ENCODE measurements around the gene ZBTB7A.
A peak's percentile ranks its signal among the peaks of the same experiment; 100 is the strongest.

The ZBTB7A gene

DNA sequence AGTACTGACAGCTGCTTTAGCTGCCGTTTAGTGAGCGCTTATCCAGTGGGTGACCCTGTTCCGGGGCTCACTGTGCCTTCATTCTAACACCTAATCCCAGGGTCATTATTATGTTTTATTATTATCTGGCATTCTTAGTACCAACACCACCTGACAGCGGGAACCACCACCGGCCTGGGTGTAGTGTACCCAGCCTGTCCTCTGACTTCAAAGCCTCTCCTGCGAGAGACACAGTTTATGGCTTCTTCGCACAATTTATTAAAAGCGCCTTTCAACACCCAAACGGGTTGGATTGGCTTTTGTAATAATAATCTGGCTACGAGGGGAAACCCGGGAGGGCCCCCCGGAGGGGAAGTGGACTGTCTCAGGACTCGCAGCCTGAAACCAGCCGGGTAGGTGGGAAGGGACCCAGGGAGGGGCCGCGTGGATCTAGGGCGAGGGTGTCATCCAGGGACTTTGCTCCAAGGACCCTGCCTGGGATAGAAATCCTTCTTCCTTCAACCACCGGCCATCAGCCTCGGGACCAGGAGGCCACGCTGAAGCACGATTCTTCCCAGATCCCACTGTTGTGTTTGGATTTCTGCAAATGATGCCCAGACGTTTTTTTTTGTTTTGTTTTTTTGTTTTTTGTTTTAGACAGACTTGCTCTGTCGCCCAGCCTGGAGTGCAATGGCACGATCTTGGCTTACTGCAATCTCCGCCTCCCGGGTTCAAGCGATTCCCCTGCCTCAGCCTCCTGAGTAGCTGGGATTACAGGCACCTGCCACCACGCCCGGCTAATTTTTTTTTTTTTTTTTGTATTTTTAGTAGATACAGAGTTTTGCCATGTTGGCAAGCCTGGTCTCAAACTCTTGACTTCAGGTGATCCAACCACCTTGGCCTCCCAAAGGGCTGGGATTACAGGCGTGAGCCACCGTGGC is 1.6 kb upstream of the ZBTB7A start:
- Histone ChIP-seq H3K9me3 (ENCODE audit: insufficient read depth, low read depth, low read length) (no peaks in the 10 kb centered on the region), H3K9me2 (replicated peaks; ENCODE audit: low read depth, low read length) (no peaks in the 10 kb centered on the region), H3K79me2 (ENCODE audit: insufficient read depth, low read length) (peaks cover 28% of the 10 kb centered on the region), H3K4me3 (ENCODE audit: low read length, poor library complexity, severe bottlenecking) (peak overlapping the region; percentile 86), H4K20me1 (ENCODE audit: insufficient read depth, low read length, poor library complexity, severe bottlenecking) (peaks cover 21% of the 10 kb centered on the region), H2AFZ (ENCODE audit: low read length) (peak overlapping the region; percentile 87; the same call in 1 of the 2 replicates), H3K4me1 (ENCODE audit: insufficient read depth, low read length, poor library complexity, severe bottlenecking) (peaks cover 16% of the 10 kb centered on the region), H3K27me3 (ENCODE audit: insufficient read depth, low read length, poor library complexity, severe bottlenecking) (no peaks in the 10 kb centered on the region), H3K36me3 (ENCODE audit: insufficient read depth, low read length) (no peaks in the 10 kb centered on the region), H3K9ac (ENCODE audit: low read depth, low read length, poor library complexity, severe bottlenecking) (peak overlapping the region; percentile 99), H3K4me2 (ENCODE audit: low read depth, low read length, poor library complexity, severe bottlenecking) (peak overlapping the region; percentile 97), H3F3A (ENCODE audit: low read depth) (no peaks in the 10 kb centered on the region)
- TF ChIP-seq, protein P1, sequence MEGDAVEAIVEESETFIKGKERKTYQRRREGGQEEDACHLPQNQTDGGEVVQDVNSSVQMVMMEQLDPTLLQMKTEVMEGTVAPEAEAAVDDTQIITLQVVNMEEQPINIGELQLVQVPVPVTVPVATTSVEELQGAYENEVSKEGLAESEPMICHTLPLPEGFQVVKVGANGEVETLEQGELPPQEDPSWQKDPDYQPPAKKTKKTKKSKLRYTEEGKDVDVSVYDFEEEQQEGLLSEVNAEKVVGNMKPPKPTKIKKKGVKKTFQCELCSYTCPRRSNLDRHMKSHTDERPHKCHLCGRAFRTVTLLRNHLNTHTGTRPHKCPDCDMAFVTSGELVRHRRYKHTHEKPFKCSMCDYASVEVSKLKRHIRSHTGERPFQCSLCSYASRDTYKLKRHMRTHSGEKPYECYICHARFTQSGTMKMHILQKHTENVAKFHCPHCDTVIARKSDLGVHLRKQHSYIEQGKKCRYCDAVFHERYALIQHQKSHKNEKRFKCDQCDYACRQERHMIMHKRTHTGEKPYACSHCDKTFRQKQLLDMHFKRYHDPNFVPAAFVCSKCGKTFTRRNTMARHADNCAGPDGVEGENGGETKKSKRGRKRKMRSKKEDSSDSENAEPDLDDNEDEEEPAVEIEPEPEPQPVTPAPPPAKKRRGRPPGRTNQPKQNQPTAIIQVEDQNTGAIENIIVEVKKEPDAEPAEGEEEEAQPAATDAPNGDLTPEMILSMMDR (conservative IDR thresholded peaks at IDR 0.05; ENCODE audit: low read length): no peak
- TF ChIP-seq EZH2phosphoT487 (IDR thresholded peaks at IDR 0.05; ENCODE audit: borderline replicate concordance): no peak

DNA sequence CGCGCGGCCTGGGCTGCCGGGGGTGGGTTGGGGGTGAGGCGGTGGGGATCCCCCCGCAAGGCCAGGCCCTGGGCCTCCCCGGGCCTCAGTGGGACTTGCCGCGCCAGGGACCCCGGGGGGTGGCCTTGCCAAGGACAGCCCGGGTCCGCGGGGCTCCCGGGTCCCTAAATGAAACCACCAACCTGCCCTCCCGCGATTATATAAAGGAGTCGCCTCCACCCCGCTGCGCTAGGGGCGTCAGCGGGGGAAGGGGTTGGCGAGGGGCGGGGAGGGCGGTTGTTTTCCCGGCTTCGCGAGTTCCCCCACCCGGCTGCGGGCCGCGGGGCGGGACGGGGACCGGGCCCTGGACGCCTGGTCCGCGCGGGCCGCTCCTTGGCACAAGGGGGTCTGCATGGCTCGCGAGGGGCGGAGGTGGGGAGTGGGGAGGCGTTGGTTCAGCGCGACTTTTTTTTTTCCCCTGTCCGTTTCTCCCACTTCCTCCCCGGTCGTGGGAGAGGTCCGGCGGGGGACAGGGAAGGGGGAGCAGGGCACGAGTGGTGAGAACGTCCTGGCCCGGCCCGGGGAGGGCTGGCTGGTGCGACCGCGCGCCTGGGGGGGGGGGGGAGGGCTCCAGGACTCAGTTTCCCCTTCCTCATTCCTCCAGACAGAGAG is 822 bp upstream of the ZBTB7A start:
- H3F3A ChIP-seq (ENCODE audit: low read depth): no peaks in the 10 kb centered on the region
- peaks cover 4% of the 10 kb centered on the region; the same call in 1 of the 2 replicates for H3K36me3 ChIP-seq (ENCODE audit: insufficient read depth, low read length)
- peak overlapping the region; percentile 87 for H2AFZ ChIP-seq (ENCODE audit: low read length)
- peak overlapping the region; percentile 86 for H3K4me3 ChIP-seq (ENCODE audit: low read length, poor library complexity, severe bottlenecking)
- H3K9ac ChIP-seq (ENCODE audit: low read depth, low read length, poor library complexity, severe bottlenecking): peak overlapping the region; percentile 99
- TF ChIP-seq, protein P1 (conservative IDR thresholded peaks at IDR 0.05; ENCODE audit: low read length): no peak
- TF ChIP-seq EZH2phosphoT487 (IDR thresholded peaks at IDR 0.05; ENCODE audit: borderline replicate concordance): no peak
- H3K27me3 ChIP-seq (ENCODE audit: insufficient read depth, low read length, poor library complexity, severe bottlenecking): no peaks in the 10 kb centered on the region
- H4K20me1 ChIP-seq (ENCODE audit: insufficient read depth, low read length, poor library complexity, severe bottlenecking): peaks cover 29% of the 10 kb centered on the region
- peaks cover 16% of the 10 kb centered on the region for H3K4me1 ChIP-seq (ENCODE audit: insufficient read depth, low read length, poor library complexity, severe bottlenecking)
- H3K4me2 ChIP-seq (ENCODE audit: low read depth, low read length, poor library complexity, severe bottlenecking): peak overlapping the region; percentile 97
- no peaks in the 10 kb centered on the region for H3K9me3 ChIP-seq (ENCODE audit: insufficient read depth, low read depth, low read length)
- peaks cover 36% of the 10 kb centered on the region for H3K79me2 ChIP-seq (ENCODE audit: insufficient read depth, low read length)
- H3K9me2 ChIP-seq (replicated peaks; ENCODE audit: low read depth, low read length): no peaks in the 10 kb centered on the region

DNA sequence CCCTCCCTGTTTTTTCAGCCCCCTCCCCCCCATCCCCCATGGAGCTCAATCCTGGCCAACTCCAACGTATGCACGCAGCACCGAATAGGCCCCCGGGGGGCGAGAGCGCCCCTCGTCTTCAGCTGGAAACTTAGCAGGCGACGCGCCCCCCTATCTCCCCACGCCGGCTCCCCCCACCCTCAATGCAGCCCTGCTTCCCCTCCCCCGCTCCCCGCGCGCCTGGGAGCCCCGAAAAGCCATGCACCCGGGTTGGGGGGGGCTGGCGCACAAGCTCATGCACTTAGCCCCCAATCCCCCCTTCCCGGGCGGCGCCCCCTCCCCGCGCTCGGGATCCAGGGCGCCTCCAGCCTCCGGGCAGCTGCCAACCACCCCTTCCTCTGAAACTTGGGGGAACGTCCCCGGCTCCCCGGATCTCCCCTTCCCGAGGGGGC is 508 bp downstream of the ZBTB7A start:
- TF ChIP-seq EZH2phosphoT487 (IDR thresholded peaks at IDR 0.05; ENCODE audit: borderline replicate concordance): no peak
- TF ChIP-seq, protein P1 (conservative IDR thresholded peaks at IDR 0.05; ENCODE audit: low read length): no peak
- H3K4me2 ChIP-seq (ENCODE audit: low read depth, low read length, poor library complexity, severe bottlenecking): peak overlapping the region; percentile 56
- peak overlapping the region; percentile 86 for H3K4me3 ChIP-seq (ENCODE audit: low read length, poor library complexity, severe bottlenecking)
- peaks cover 49% of the 10 kb centered on the region for H3K79me2 ChIP-seq (ENCODE audit: insufficient read depth, low read length)
- H3K9me3 ChIP-seq (ENCODE audit: insufficient read depth, low read depth, low read length): no peaks in the 10 kb centered on the region
- H2AFZ ChIP-seq (ENCODE audit: low read length): peak overlapping the region; percentile 55; the same call in 1 of the 2 replicates
- no peaks in the 10 kb centered on the region for H3K27me3 ChIP-seq (ENCODE audit: insufficient read depth, low read length, poor library complexity, severe bottlenecking)
- peaks cover 5% of the 10 kb centered on the region; the same call in 1 of the 2 replicates for H3K36me3 ChIP-seq (ENCODE audit: insufficient read depth, low read length)
- H3K9ac ChIP-seq (ENCODE audit: low read depth, low read length, poor library complexity, severe bottlenecking): peak overlapping the region; percentile 99
- H3F3A ChIP-seq (ENCODE audit: low read depth): no peaks in the 10 kb centered on the region
- H3K9me2 ChIP-seq (replicated peaks; ENCODE audit: low read depth, low read length): no peaks in the 10 kb centered on the region
- H4K20me1 ChIP-seq (ENCODE audit: insufficient read depth, low read length, poor library complexity, severe bottlenecking): peaks cover 42% of the 10 kb centered on the region
- peaks cover 16% of the 10 kb centered on the region for H3K4me1 ChIP-seq (ENCODE audit: insufficient read depth, low read length, poor library complexity, severe bottlenecking)

Measured in Loucy (cell line).